GM12878 (cell line): ENCODE measurements around the gene MYBPC1. TPM values are rescaled to one million over a fixed set of nuclear protein-coding genes. Genes with fewer than 3 reads are reported as not detected.

Experiments
- NFXL1 ChIP-seq: fragments of 450-650 bp; IDR thresholded peaks from 2 replicates; pipeline ENCODE4 v1.6.1; 2017; ENCODE audit warnings: antibody characterized with exemption, mild to moderate bottlenecking, borderline replicate concordance
- RCOR1 ChIP-seq: conservative IDR thresholded peaks from 2 replicates; pipeline ENCODE4 v1.6.1; 2012; ENCODE audit warnings: low read depth, low read length, improper control_type of control experiment
- STAT1 ChIP-seq: fragments of 450-650 bp; conservative IDR thresholded peaks from 2 replicates; pipeline ENCODE4 v1.6.1; 2014; ENCODE audit warnings: antibody characterized with exemption, mild to moderate bottlenecking
- polyA plus RNA-seq, 11 experiments: library from polyadenylated mRNA; depleted of rRNA in 4 of 11; unstranded in 6 of 11; stranded (reverse) in 5 of 11; fragments of >200 nt; fragmentation: Nextera tagmentation in 4 of 11; fragmentation: Illumina TruSeq in 1 of 11; extraction: Ambion mirVana in 4 of 11; extraction: Trizol in 1 of 11; gene quantifications; 1 replicate in 1 of 11; 2 replicates in 10 of 11; pipeline versions ENCODE4 v1.2.1 to v1.2.3, GENCODE V29; 2011 to 2016; ENCODE audit warnings: inconsistent platforms in 2 of 11, missing spikeins in 2 of 11, low read depth in 1 of 11
- total RNA-seq, 4 experiments: library from RNA; depleted of rRNA in 3 of 4; stranded (reverse); fragments of >200 nt in 3 of 4; fragmentation: Illumina TruSeq in 1 of 4; extraction: Trizol in 1 of 4; gene quantifications; 2 replicates each; pipeline versions ENCODE4 v1.2.1 to v1.2.3, GENCODE V29; 2013 to 2021
- TF ChIP-seq, protein P1 (sequence below): IDR thresholded peaks from 2 replicates; pipeline ENCODE4 v1.6.1; 2012; ENCODE audit warnings: low read length, inconsistent platforms
- TF ChIP-seq, protein P2 (sequence below): IDR thresholded peaks from 2 replicates; pipeline ENCODE4 v1.6.1; 2012; ENCODE audit warnings: low read depth, low read length, improper control_type of control experiment
- TF ChIP-seq, protein P3 (sequence below): fragments of 450-650 bp; formaldehyde crosslinking; IDR thresholded peaks from 2 replicates; pipeline ENCODE4 v1.5.0; 2022; ENCODE audit warnings: mild to moderate bottlenecking, missing genetic modification characterization
- TF ChIP-seq, protein P4 (sequence below): IDR thresholded peaks from 2 replicates; pipeline ENCODE4 v1.6.1; 2011; ENCODE audit warnings: borderline replicate concordance, low read depth, mild to moderate bottlenecking, moderate library complexity, mixed read lengths, low read length; ENCODE audit not compliant: insufficient read depth; ENCODE audit errors: extremely low read length
- TF ChIP-seq, protein P5 (sequence below): fragments of 450-650 bp; formaldehyde crosslinking; IDR thresholded peaks from 2 replicates; pipeline ENCODE4 v1.4.0; 2022; ENCODE audit warnings: mild to moderate bottlenecking, moderate library complexity
- TF ChIP-seq, protein P6 (sequence below): fragments of 450-650 bp; IDR thresholded peaks from 2 replicates; pipeline ENCODE4 v1.6.1; 2017; ENCODE audit warnings: mild to moderate bottlenecking, low read depth, inconsistent platforms; ENCODE audit not compliant: poor library complexity, severe bottlenecking

Gene MYBPC1
- total and polyA plus RNA-seq, 10 of the 15 experiments (the other 5 are each of a cell fraction or from before 2014, with no cell fraction given), result not detected

DNA sequence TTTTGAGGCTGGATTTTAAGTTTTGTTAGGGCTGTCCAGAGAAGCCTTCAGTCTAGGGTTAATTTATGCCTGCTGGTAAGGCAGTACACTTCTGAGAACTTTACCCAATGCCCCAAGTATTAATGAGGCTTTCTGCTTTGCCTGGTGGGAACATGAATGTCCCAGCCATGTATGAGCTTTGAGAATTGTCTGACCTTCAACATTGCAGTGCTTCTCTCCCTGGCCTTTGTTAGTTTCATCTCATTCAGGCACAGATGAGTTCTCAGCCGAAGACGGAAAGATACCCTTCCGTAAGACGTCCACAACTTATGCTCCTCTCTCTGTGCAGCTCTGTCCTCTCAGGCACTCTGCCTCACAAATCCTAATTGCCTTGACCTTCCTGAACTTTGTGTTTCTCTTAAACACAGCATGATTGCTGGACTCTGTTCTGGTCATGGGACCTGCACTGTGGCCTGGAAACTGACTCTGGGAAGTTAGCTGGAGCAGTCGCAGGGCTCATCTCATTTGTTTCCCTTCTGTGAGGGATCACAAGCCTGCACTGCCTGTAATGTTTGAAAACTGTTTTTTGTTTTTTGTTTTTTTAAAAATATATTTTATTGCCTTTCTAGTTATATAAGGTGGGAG, 118.4 kb downstream of the MYBPC1 start (continued):
- TF ChIP-seq, protein P1, sequence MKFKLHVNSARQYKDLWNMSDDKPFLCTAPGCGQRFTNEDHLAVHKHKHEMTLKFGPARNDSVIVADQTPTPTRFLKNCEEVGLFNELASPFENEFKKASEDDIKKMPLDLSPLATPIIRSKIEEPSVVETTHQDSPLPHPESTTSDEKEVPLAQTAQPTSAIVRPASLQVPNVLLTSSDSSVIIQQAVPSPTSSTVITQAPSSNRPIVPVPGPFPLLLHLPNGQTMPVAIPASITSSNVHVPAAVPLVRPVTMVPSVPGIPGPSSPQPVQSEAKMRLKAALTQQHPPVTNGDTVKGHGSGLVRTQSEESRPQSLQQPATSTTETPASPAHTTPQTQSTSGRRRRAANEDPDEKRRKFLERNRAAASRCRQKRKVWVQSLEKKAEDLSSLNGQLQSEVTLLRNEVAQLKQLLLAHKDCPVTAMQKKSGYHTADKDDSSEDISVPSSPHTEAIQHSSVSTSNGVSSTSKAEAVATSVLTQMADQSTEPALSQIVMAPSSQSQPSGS, result no peak
- TF ChIP-seq, protein P2, sequence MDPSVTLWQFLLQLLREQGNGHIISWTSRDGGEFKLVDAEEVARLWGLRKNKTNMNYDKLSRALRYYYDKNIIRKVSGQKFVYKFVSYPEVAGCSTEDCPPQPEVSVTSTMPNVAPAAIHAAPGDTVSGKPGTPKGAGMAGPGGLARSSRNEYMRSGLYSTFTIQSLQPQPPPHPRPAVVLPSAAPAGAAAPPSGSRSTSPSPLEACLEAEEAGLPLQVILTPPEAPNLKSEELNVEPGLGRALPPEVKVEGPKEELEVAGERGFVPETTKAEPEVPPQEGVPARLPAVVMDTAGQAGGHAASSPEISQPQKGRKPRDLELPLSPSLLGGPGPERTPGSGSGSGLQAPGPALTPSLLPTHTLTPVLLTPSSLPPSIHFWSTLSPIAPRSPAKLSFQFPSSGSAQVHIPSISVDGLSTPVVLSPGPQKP, result no peak
- TF ChIP-seq STAT1 (no peak), NFXL1 (no peak), RCOR1 (no peak)
- TF ChIP-seq, protein P3, sequence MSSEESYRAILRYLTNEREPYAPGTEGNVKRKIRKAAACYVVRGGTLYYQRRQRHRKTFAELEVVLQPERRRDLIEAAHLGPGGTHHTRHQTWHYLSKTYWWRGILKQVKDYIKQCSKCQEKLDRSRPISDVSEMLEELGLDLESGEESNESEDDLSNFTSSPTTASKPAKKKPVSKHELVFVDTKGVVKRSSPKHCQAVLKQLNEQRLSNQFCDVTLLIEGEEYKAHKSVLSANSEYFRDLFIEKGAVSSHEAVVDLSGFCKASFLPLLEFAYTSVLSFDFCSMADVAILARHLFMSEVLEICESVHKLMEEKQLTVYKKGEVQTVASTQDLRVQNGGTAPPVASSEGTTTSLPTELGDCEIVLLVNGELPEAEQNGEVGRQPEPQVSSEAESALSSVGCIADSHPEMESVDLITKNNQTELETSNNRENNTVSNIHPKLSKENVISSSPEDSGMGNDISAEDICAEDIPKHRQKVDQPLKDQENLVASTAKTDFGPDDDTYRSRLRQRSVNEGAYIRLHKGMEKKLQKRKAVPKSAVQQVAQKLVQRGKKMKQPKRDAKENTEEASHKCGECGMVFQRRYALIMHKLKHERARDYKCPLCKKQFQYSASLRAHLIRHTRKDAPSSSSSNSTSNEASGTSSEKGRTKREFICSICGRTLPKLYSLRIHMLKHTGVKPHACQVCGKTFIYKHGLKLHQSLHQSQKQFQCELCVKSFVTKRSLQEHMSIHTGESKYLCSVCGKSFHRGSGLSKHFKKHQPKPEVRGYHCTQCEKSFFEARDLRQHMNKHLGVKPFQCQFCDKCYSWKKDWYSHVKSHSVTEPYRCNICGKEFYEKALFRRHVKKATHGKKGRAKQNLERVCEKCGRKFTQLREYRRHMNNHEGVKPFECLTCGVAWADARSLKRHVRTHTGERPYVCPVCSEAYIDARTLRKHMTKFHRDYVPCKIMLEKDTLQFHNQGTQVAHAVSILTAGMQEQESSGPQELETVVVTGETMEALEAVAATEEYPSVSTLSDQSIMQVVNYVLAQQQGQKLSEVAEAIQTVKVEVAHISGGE (CRISPR knock-in tag), result no peak
- TF ChIP-seq, protein P4, sequence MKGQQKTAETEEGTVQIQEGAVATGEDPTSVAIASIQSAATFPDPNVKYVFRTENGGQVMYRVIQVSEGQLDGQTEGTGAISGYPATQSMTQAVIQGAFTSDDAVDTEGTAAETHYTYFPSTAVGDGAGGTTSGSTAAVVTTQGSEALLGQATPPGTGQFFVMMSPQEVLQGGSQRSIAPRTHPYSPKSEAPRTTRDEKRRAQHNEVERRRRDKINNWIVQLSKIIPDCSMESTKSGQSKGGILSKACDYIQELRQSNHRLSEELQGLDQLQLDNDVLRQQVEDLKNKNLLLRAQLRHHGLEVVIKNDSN, result no peak
- TF ChIP-seq, protein P5, sequence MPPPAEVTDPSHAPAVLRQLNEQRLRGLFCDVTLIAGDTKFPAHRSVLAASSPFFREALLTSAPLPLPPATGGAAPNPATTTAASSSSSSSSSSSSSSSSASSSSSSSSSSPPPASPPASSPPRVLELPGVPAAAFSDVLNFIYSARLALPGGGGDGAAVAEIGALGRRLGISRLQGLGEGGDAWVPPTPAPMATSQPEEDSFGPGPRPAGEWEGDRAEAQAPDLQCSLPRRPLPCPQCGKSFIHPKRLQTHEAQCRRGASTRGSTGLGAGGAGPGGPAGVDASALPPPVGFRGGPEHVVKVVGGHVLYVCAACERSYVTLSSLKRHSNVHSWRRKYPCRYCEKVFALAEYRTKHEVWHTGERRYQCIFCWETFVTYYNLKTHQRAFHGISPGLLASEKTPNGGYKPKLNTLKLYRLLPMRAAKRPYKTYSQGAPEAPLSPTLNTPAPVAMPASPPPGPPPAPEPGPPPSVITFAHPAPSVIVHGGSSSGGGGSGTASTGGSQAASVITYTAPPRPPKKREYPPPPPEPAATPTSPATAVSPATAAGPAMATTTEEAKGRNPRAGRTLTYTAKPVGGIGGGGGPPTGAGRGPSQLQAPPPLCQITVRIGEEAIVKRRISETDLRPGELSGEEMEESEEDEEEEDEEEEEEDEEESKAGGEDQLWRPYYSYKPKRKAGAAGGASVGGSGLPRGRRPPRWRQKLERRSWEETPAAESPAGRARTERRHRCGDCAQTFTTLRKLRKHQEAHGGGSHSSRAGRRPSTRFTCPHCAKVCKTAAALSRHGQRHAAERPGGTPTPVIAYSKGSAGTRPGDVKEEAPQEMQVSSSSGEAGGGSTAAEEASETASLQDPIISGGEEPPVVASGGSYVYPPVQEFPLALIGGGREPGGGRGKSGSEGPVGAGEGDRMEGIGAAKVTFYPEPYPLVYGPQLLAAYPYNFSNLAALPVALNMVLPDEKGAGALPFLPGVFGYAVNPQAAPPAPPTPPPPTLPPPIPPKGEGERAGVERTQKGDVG (CRISPR knock-in tag), result no peak
- TF ChIP-seq, protein P6, sequence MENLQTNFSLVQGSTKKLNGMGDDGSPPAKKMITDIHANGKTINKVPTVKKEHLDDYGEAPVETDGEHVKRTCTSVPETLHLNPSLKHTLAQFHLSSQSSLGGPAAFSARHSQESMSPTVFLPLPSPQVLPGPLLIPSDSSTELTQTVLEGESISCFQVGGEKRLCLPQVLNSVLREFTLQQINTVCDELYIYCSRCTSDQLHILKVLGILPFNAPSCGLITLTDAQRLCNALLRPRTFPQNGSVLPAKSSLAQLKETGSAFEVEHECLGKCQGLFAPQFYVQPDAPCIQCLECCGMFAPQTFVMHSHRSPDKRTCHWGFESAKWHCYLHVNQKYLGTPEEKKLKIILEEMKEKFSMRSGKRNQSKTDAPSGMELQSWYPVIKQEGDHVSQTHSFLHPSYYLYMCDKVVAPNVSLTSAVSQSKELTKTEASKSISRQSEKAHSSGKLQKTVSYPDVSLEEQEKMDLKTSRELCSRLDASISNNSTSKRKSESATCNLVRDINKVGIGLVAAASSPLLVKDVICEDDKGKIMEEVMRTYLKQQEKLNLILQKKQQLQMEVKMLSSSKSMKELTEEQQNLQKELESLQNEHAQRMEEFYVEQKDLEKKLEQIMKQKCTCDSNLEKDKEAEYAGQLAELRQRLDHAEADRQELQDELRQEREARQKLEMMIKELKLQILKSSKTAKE, result no peak
